Muscle of back (tissue), 11 donors: ENCODE measurements around the gene RAD51. TPM values are rescaled to one million over a fixed set of nuclear protein-coding genes. Genes with fewer than 3 reads are reported as not detected.

Experiments used
- DNase-seq, 3 donors: peaks; one replicate each; pipeline versions ENCODE4 v3.0.0 to v3.0.0-alpha.2; 2013
- polyA plus RNA-seq, 10 donors: library from polyadenylated mRNA; unstranded; fragments of 120-200 nt; gene quantifications; one replicate each; pipeline ENCODE4 v1.2.1, GENCODE V29; 2013; ENCODE audit not compliant: insufficient read length in 10 of 10

The RAD51 gene
- polyA plus RNA-seq, 10 donors: 6.4 to 16.4 (median 8.8) TPM

- no peak for DNase-seq
Observed at GRCh38 chr15:40776537-40777141, 81.7 kb downstream of the RAD51 start.

Other genes starting within 250 kb of the RAD51 start
- 10 to 100 TPM; 30.4 to 49.4 (median 36.8) TPM for gene CHST14, start 224.2 kb upstream of the RAD51 start, polyA plus RNA-seq
- gene CCDC32, start 130.1 kb upstream of the RAD51 start, polyA plus RNA-seq: 10 to 100 TPM; 13.1 to 27.8 (median 17.7) TPM
- 10 to 100 TPM in 2 of 10 donors, 1 to 10 TPM in 8; 6.2 to 12.0 (median 8.0) TPM for gene RPUSD2, start 125.9 kb upstream of the RAD51 start, polyA plus RNA-seq
- gene KNL1, start 100.9 kb upstream of the RAD51 start, polyA plus RNA-seq: 10 to 100 TPM in 7 of 10 donors, 1 to 10 TPM in 3; 6.8 to 16.6 (median 12.1) TPM
- 10 to 100 TPM; 17.4 to 26.7 (median 22.2) TPM for gene RMDN3, start 60.1 kb downstream of the RAD51 start, polyA plus RNA-seq
- 1 to 10 TPM; 1.3 to 7.9 (median 4.7) TPM for gene GCHFR, start 68.9 kb downstream of the RAD51 start, polyA plus RNA-seq
- 1 to 10 TPM in 6 of 10 donors, under 1 TPM in 4; 0.68 to 2.4 (median 1.3) TPM for gene C15orf62, start 74.8 kb downstream of the RAD51 start, polyA plus RNA-seq
- gene ZFYVE19, start 111.9 kb downstream of the RAD51 start, polyA plus RNA-seq: 10 to 100 TPM; 13.6 to 21.1 (median 18.1) TPM
- 10 to 100 TPM; 19.4 to 29.1 (median 23.7) TPM for gene DNAJC17, start 112.3 kb downstream of the RAD51 start, polyA plus RNA-seq
- not detected for gene PPP1R14D, start 133.5 kb downstream of the RAD51 start, polyA plus RNA-seq
- 10 to 100 TPM in 2 of 10 donors, 1 to 10 TPM in 1, under 1 TPM in 7; 0.24 to 11.2 (median 0.58) TPM for gene SPINT1, start 148.9 kb downstream of the RAD51 start, polyA plus RNA-seq
- 1 to 10 TPM in 2 of 10 donors, under 1 TPM in 8; 0.12 to 4.4 (median 0.24) TPM for gene RHOV, start 179.1 kb downstream of the RAD51 start, polyA plus RNA-seq
- gene VPS18, start 199.3 kb downstream of the RAD51 start, polyA plus RNA-seq: 10 to 100 TPM in 4 of 10 donors, 1 to 10 TPM in 6; 7.8 to 12.4 (median 9.3) TPM
- 10 to 100 TPM in 8 of 10 donors, 1 to 10 TPM in 2; 9.7 to 19.0 (median 11.6) TPM for gene DLL4, start 234.2 kb downstream of the RAD51 start, polyA plus RNA-seq